ENCODE measurements around the gene TSC22D2.

TSC22D2 gene

GRCh38 chr3:150408221-150409124 lies at the start of gene TSC22D2:
Gene TSC22D2 (plus strand): TSS chr3:150408298. CDS start chr3:150409351, 1,053 bp downstream.
- DNase-seq (ENCODE audit: low read depth in 2 of 2): peak; percentile 92 to 95

- DNase-seq (ENCODE audit: low read depth in 2 of 2): no peak
Observed at GRCh38 chr3:150359381-150359780, 48.7 kb upstream of the TSC22D2 start.

- no peak for DNase-seq (ENCODE audit: low read depth in 2 of 2)
Observed at GRCh38 chr3:150360966-150361365, 47.1 kb upstream of the TSC22D2 start.

GRCh38 chr3:150362515-150363302 lies 45.4 kb upstream of the TSC22D2 start:
- no peak for DNase-seq (ENCODE audit: low read depth in 2 of 2)

GRCh38 chr3:150363420-150363819 lies 44.7 kb upstream of the TSC22D2 start:
- no peak for DNase-seq (ENCODE audit: low read depth in 2 of 2)

- no peak for DNase-seq (ENCODE audit: low read depth in 2 of 2)
Observed at GRCh38 chr3:150365132-150365604, 42.9 kb upstream of the TSC22D2 start.

- no peak for DNase-seq (ENCODE audit: low read depth in 2 of 2)
Observed at GRCh38 chr3:150367757-150368156, 40.3 kb upstream of the TSC22D2 start.

GRCh38 chr3:150370122-150370602 lies 37.9 kb upstream of the TSC22D2 start:
- no peak for DNase-seq (ENCODE audit: low read depth in 2 of 2)

- DNase-seq (ENCODE audit: low read depth in 2 of 2): no peak
Observed at GRCh38 chr3:150370999-150371398, 37.1 kb upstream of the TSC22D2 start.

GRCh38 chr3:150371741-150372254 lies 36.3 kb upstream of the TSC22D2 start:
- DNase-seq (ENCODE audit: low read depth in 2 of 2): no peak

GRCh38 chr3:150372320-150372719 lies 35.8 kb upstream of the TSC22D2 start:
- no peak for DNase-seq (ENCODE audit: low read depth in 2 of 2)

- DNase-seq (ENCODE audit: low read depth in 2 of 2): no peak
Observed at GRCh38 chr3:150372722-150373121, 35.4 kb upstream of the TSC22D2 start.

GRCh38 chr3:150373234-150373875 lies 34.7 kb upstream of the TSC22D2 start:
- DNase-seq (ENCODE audit: low read depth in 2 of 2): no peak

- DNase-seq (ENCODE audit: low read depth in 2 of 2): no peak
Observed at GRCh38 chr3:150374975-150375374, 33.1 kb upstream of the TSC22D2 start.

GRCh38 chr3:150376001-150376848 lies 31.9 kb upstream of the TSC22D2 start:
- no peak for DNase-seq (ENCODE audit: low read depth in 2 of 2)

GRCh38 chr3:150377601-150378300 lies 30.3 kb upstream of the TSC22D2 start:
- no peak for DNase-seq (ENCODE audit: low read depth in 2 of 2)

- DNase-seq (ENCODE audit: low read depth in 2 of 2): no peak
Observed at GRCh38 chr3:150378301-150378748, 29.8 kb upstream of the TSC22D2 start.

GRCh38 chr3:150379469-150379868 lies 28.6 kb upstream of the TSC22D2 start:
- no peak for DNase-seq (ENCODE audit: low read depth in 2 of 2)

GRCh38 chr3:150384296-150385212 lies 23.5 kb upstream of the TSC22D2 start:
- peak; percentile 5 to 21 for DNase-seq (ENCODE audit: low read depth in 2 of 2)
